Peyer's patch (tissue), 4 donors: Measurements from ENCODE around the gene FAM107B. TPM values are rescaled to one million over a fixed set of nuclear protein-coding genes. Genes with fewer than 3 reads are reported as not detected.

ENCODE experiments used
- DNase-seq, 3 donors: peaks; one replicate each; pipeline ENCODE4 v3.0.0-alpha.2; 2017 to 2019
- H3K27ac ChIP-seq, 4 donors: fragments of 200-600 bp; sonication (generic); one replicate each; pipeline ENCODE4 v1.5.1; 2016 to 2019
- H3K27me3 ChIP-seq, 2 donors: fragments of 200-600 bp; sonication (generic); one replicate each; pipeline ENCODE4 v1.5.1; 2019
- H3K36me3 ChIP-seq, 3 donors: fragments of 200-600 bp; sonication (generic); one replicate each; pipeline ENCODE4 v1.5.1; 2016 to 2019
- H3K4me1 ChIP-seq, 4 donors: fragments of 200-600 bp; sonication (generic); one replicate each; pipeline ENCODE4 v1.5.1; 2016 to 2019
- H3K4me3 ChIP-seq, 4 donors: fragments of 200-600 bp; sonication (generic); 1 replicate in 3 of 4; 2 replicates in 1 of 4; pipeline ENCODE4 v1.5.1; 2016 to 2019; ENCODE audit warnings: mild to moderate bottlenecking in 1 of 4
- H3K9me3 ChIP-seq, 4 donors: fragments of 200-600 bp; sonication (generic); one replicate each; pipeline ENCODE4 v1.5.1; 2016 to 2019; ENCODE audit warnings: mild to moderate bottlenecking in 1 of 4
- CTCF ChIP-seq, 6 experiments: fragments of 450-650 bp in 4 of 6; fragments of 200-600 bp in 2 of 6; sonication (generic) in 1 of 6; IDR thresholded peaks; one replicate each; pipeline ENCODE4 v1.5.1; 2017 to 2019; ENCODE audit warnings: antibody characterized with exemption in 6 of 6, mild to moderate bottlenecking in 3 of 6, moderate library complexity in 1 of 6
- POLR2A ChIP-seq, 2 donors: fragments of 450-650 bp; IDR thresholded peaks; one replicate each; pipeline ENCODE4 v1.5.1; 2017; ENCODE audit warnings: antibody characterized with exemption in 2 of 2, mild to moderate bottlenecking in 2 of 2, moderate library complexity in 2 of 2
- small RNA-seq, 2 donors: library from RNA; depleted of rRNA; stranded (forward); fragments of <200 nt; gene quantifications; one replicate each; pipeline ENCODE3, GENCODE V24; 2016
- total RNA-seq, 4 donors: library from RNA; depleted of rRNA; stranded (reverse); fragments of >200 nt; gene quantifications; one replicate each; pipeline ENCODE4 v1.1.0, GENCODE V29; 2016

The FAM107B gene
- total RNA-seq, 4 donors from 2014 or later: 36.6 to 89.1 (median 39.6) TPM

DNA sequence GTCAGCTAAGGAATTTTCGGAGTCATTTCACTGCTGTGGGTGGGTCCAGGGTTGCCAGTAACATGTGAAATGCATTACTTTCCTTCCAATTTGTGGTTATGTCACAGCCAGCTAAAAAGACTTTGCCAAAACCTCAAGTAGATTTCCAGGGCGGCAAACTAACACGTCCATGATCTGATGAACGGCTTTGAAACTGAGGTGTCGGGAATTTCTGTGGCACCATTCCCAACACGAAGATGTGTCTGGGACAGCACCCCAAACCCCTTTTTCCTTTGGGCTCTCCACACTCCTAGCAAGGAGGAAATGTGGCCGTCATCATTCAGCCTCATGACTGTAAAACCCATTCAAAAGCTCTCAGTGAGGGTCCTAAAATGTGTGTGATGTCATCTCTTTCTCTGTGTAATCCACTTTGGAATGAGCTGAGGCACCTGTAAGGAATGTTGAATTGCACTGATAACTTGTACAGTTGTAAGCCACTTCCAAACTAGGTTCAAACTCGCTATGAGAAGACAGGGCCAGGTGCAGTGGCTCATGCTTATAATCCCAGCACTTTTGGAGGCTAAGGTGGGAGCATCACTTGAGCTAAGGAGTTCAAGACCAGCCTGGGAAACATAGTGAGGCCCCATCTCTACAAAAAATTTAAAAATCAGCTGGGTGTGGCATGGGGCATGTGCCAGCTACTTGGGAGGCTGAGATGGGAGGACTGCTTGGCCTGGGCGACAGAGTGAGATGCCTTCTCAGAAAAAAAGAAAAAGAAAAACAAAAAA, 297.9 kb downstream of the FAM107B start:
- no peaks in the 10 kb centered on the region for H3K9me3 ChIP-seq
- H3K27ac ChIP-seq: no peak overlapping the region
- no peak for TF ChIP-seq POLR2A (IDR thresholded peaks at IDR 0.05)
- TF ChIP-seq CTCF (IDR thresholded peaks at IDR 0.05): no peak
- H3K36me3 ChIP-seq: no peaks in the 10 kb centered on the region
- no peak for DNase-seq
- H3K27me3 ChIP-seq: no peaks in the 10 kb centered on the region
- H3K4me1 ChIP-seq: no peaks in the 10 kb centered on the region
- H3K4me3 ChIP-seq: no peak overlapping the region

DNA sequence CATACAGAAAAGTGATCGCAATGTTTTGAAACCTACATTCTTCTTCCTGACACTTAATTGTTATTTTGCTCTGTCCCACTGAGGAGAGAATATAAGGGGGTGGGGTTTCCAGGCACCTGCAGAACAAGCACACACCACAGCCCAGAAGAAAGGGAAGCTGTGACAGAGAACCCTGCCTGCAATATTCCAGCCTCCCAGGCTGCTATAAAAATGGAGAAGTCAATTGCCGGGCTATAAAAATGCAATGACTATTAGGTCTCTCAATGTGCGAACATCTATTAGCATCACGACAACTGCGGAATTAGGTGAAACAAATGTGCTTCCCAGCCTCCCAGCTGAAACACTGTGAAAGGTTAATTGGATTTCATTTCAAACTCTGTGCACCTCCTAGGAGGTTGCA, 298.7 kb downstream of the FAM107B start:
- Histone ChIP-seq H3K27me3 (no peaks in the 10 kb centered on the region), H3K36me3 (no peaks in the 10 kb centered on the region), H3K9me3 (no peaks in the 10 kb centered on the region), H3K4me3 (no peak overlapping the region), H3K4me1 (no peaks in the 10 kb centered on the region), H3K27ac (no peak overlapping the region)
- DNase-seq: no peak
- TF ChIP-seq CTCF (IDR thresholded peaks at IDR 0.05): no peak

- no peaks in the 10 kb centered on the region for H3K4me1 ChIP-seq
- DNase-seq: no peak
- TF ChIP-seq CTCF (IDR thresholded peaks at IDR 0.05): no peak
- TF ChIP-seq POLR2A (IDR thresholded peaks at IDR 0.05): no peak
- H3K36me3 ChIP-seq: no peaks in the 10 kb centered on the region
- no peak overlapping the region for H3K27ac ChIP-seq
- no peaks in the 10 kb centered on the region for H3K9me3 ChIP-seq
- no peak overlapping the region for H3K4me3 ChIP-seq
- no peaks in the 10 kb centered on the region for H3K27me3 ChIP-seq
These were observed 300.0 kb downstream of the FAM107B start for GRCh38 chr10:14474656-14475055.

GRCh38 chr10:14470920-14471319, 303.8 kb downstream of the FAM107B start:
- no peak for TF ChIP-seq CTCF (IDR thresholded peaks at IDR 0.05)
- H3K27ac ChIP-seq: no peak overlapping the region
- no peak overlapping the region for H3K4me3 ChIP-seq
- H3K9me3 ChIP-seq: no peaks in the 10 kb centered on the region
- H3K4me1 ChIP-seq: no peaks in the 10 kb centered on the region
- H3K36me3 ChIP-seq: no peaks in the 10 kb centered on the region
- no peaks in the 10 kb centered on the region for H3K27me3 ChIP-seq
- DNase-seq: no peak

DNA sequence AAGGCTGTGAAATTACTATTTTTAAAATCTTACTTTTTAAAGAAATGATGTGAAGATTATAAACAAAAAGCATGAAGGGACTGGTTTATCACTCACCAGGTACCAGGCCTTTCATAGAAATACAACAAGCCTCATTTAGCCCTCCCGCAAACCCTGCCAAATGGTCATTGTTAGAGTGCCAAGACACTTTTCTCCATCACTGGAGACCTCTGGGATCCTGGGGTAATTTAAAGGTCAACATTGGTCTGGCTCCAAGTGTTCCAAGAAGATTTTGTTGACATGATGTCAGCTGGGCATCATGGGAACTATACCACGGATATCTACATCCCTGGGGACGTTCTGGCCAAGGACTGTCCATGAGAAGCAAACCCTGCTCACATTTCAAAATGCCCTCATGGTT, 306.0 kb downstream of the FAM107B start:
- no peak for DNase-seq
- Histone ChIP-seq H3K36me3 (no peaks in the 10 kb centered on the region), H3K27ac (no peak overlapping the region), H3K9me3 (no peaks in the 10 kb centered on the region), H3K4me3 (no peak overlapping the region), H3K27me3 (no peaks in the 10 kb centered on the region), H3K4me1 (no peaks in the 10 kb centered on the region)
- no peak for TF ChIP-seq CTCF (IDR thresholded peaks at IDR 0.05)
- no peak for TF ChIP-seq POLR2A (IDR thresholded peaks at IDR 0.05)

Small RNA genes lying within 50 kb of the gene (small RNA-seq; reads per million reads assigned to genes)
- 0 reads per million in 2 donors for gene RNA5SP302

Other genes starting within 250 kb of the FAM107B start
- gene CDNF, start 63.1 kb upstream of the FAM107B start, total RNA-seq: 1 to 10 TPM in 3 of 4 donors, not detected in 1; 3.1 to 6.7 (median 4.0) TPM
- gene HSPA14, start 63.4 kb upstream of the FAM107B start, total RNA-seq: 10 to 100 TPM; 11.4 to 20.6 (median 12.0) TPM
- 10 to 100 TPM in 3 of 4 donors, 1 to 10 TPM in 1; 9.1 to 12.8 (median 10.3) TPM for gene MSANTD7, start 63.4 kb upstream of the FAM107B start, total RNA-seq
- gene SUV39H2, start 104.0 kb upstream of the FAM107B start, total RNA-seq: 10 to 100 TPM in 2 of 4 donors, 1 to 10 TPM in 2; 2.5 to 22.3 (median 9.0) TPM
- gene DCLRE1C, start 179.2 kb upstream of the FAM107B start, total RNA-seq: 10 to 100 TPM; 10.9 to 18.2 (median 16.5) TPM
- not detected for gene MEIG1, start 184.5 kb upstream of the FAM107B start, total RNA-seq